HG03095 (cell line): ENCODE measurements around the gene MTMR12.
A peak's percentile ranks its signal among the peaks of the same experiment; 100 is the strongest.

Experiments
- ATAC-seq: cut with Tn5 transposase; IDR thresholded peaks from one replicate; pipeline ENCODE4 v1.9.1; 2021; ENCODE audit warnings: moderate library complexity; ENCODE audit not compliant: unreplicated experiment

The MTMR12 gene

GRCh38 chr5:32312595-32313332 lies at the start of gene MTMR12:
TSS of gene MTMR12 (minus strand) at chr5:32312939. CDS start at chr5:32312838, 101 bp downstream.
- peak; percentile 93 for ATAC-seq

GRCh38 chr5:32362527-32362926 lies 49.8 kb upstream of the MTMR12 start:
- ATAC-seq = no peak

DNA sequence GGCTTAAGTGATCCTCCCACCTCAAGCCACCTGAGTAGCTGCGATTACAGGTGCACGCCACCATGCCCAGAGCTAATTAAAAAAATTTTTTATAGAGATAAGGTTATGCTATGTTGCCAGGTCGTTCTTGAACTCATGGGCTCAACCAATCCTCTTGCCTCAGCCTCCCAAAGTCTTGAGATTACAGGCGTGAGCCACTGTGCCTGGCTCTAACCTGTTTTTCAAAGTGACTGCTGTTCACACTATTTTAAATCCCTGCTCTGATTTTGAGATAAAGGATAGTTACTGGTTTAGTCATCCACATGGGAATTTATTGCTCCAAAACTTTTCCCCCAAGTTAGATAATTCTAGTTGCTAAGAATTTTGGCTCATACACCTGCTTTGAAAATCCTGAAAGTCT lies 48.2 kb upstream of the MTMR12 start:
- ATAC-seq = no peak

- ATAC-seq = no peak
Measured at GRCh38 chr5:32358611-32359010, 45.9 kb upstream of the MTMR12 start.

- no peak for ATAC-seq
Measured at GRCh38 chr5:32357658-32358057, 44.9 kb upstream of the MTMR12 start.

- ATAC-seq = no peak
Measured at GRCh38 chr5:32355686-32356085, 42.9 kb upstream of the MTMR12 start.

- no peak for ATAC-seq
Measured at GRCh38 chr5:32353420-32353819, 40.7 kb upstream of the MTMR12 start.

GRCh38 chr5:32352685-32353084 lies 39.9 kb upstream of the MTMR12 start:
- ATAC-seq = no peak

GRCh38 chr5:32346869-32347268 lies 34.1 kb upstream of the MTMR12 start:
- ATAC-seq = no peak

DNA sequence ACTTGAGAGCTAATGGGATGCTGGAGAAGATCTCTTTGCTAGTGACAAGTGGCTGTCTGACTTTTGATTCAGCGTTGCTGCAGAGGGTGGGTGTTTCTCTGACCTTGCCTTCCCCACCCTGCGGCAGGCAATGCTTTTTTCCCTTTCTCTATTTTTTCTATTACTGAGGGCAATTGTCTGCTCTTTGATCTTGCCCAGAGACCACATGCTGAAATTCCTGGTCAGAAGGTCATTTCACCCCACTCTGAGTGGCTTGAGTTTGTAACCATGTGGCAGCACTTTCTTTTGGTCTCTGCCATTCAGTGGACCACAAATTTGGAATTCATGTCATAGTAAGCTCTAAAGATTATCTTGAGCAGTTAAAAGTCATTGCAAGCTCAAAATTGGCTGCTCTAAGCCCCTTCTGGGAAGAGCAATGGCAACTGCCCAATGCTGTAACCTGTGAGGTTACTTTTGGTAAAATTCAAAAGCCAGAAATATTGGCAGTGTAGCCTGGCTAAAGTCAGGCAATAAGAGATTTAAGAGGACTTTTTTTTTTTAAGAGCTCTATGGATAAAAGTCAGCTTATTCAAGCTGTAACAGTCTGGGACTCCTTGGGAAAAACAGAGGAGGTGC lies 30.4 kb upstream of the MTMR12 start:
- no peak for ATAC-seq

GRCh38 chr5:32342656-32343055 lies 29.9 kb upstream of the MTMR12 start:
- no peak for ATAC-seq

GRCh38 chr5:32339878-32340277 lies 27.1 kb upstream of the MTMR12 start:
- no peak for ATAC-seq

GRCh38 chr5:32339198-32339597 lies 26.5 kb upstream of the MTMR12 start:
- no peak for ATAC-seq

DNA sequence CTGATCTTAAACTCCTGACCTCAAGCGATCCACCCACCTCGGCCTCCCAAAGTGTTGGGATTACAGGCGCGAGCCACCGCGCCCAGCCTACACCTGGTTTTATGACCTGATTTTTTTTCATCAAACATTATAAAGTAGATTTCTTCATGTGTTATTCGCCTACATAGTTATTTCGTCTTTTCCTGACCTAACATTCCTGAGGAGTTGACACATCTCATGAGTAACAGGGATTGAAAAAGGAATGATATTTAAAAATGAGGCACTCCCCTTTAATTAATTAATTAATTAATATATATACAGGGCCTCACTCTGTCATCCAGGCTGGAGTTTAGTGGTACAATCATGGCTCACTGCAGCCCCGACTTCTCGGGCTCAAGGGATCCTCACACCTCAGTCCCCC lies 20.2 kb upstream of the MTMR12 start:
- ATAC-seq = no peak

DNA sequence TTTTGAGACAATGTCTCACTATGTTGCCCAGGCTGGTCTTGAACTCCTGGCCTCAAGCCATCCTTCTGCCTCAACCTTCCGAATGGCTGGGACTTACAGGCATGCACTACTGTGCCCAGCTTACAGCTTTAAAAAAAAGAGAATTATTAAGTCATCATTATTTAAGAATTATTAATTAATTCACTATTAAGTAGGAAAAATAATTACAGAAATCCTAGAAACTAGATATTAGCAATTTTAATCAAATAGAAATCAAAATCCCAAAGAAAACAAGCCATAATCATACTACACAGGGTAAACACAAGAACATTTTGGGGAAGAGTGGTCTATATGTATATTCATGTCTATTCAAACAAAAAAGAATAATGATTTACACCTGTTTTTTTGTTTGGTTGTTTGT lies 19.6 kb upstream of the MTMR12 start:
- no peak for ATAC-seq

- ATAC-seq = no peak
Measured at GRCh38 chr5:32331935-32332274, 19.2 kb upstream of the MTMR12 start.

GRCh38 chr5:32331217-32331934 lies 18.6 kb upstream of the MTMR12 start:
- no peak for ATAC-seq

- no peak for ATAC-seq
Measured at GRCh38 chr5:32330126-32330971, 17.6 kb upstream of the MTMR12 start.

- ATAC-seq = peak; percentile 80
Measured at GRCh38 chr5:32329395-32329834, 16.7 kb upstream of the MTMR12 start.

DNA sequence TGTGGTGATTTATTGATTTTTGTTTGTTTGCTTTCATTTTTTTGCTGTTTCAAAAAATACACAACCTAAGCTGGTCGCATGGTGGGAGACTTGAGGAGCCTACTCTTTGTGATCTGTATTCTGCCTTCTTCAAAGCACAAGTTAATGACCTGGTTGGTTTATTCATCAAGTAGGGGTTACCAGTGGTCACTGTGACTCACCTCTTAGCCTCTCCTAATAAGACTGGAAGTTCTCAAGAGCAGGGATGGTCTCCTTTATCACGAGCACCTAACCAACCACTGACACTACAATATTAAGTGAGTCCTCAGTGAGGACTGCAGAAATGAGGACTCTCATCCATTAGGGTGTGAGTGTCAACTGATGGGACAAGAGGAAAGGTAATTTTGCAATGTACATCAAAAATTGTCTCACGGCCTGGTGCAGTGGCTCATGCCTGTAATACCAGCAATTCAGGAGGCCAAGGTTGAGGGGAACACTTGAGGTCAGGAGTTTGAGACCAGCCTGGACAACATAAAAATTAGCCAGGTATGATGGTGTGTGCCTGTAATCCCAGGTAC lies 13.6 kb upstream of the MTMR12 start:
- no peak for ATAC-seq

- ATAC-seq = no peak
Measured at GRCh38 chr5:32325616-32326015, 12.9 kb upstream of the MTMR12 start.
